BJ (cell line): Measurements from ENCODE around the gene FHL3. TPM values are rescaled to one million over a fixed set of nuclear protein-coding genes. Genes with fewer than 3 reads are reported as not detected.

ENCODE experiments used
- polyA plus RNA-seq: library from polyadenylated mRNA; depleted of rRNA; stranded (reverse); fragments of >200 nt; gene quantifications from 2 replicates; pipeline ENCODE4 v1.2.3, GENCODE V29; 2011; rRNA removed
- small RNA-seq: library from RNA; depleted of rRNA; stranded (forward); fragments of <200 nt; gene quantifications from one replicate; pipeline ENCODE3, GENCODE V24; 2012; ENCODE audit warnings: low replicate concordance, low read depth; ENCODE audit not compliant: insufficient read length

Gene FHL3
- polyA plus RNA-seq, 1 experiment, result 13.0 TPM

Small RNAs within 50 kb of the gene (small RNA-seq; reads per million reads assigned to genes)
- gene RF00017, result not detected
- gene RNU6-510P, result not detected

Other genes starting within 250 kb of the FHL3 start
- gene EPHA10, start 240.4 kb downstream of the FHL3 start, polyA plus RNA-seq, result 0.04 TPM in 1 of 2 replicates, not detected in the other
- 2.5 and 4.0 TPM in 2 replicates for gene MANEAL, start 211.7 kb downstream of the FHL3 start, polyA plus RNA-seq
- gene C1orf122, start 197.7 kb downstream of the FHL3 start, polyA plus RNA-seq, result 30.9 and 34.1 TPM in 2 replicates
- gene YRDC, start 197.3 kb downstream of the FHL3 start, polyA plus RNA-seq, result 15.1 and 19.8 TPM in 2 replicates
- gene MTF1, start 145.9 kb downstream of the FHL3 start, polyA plus RNA-seq, result 6.9 and 7.7 TPM in 2 replicates
- gene INPP5B, start 58.5 kb downstream of the FHL3 start, polyA plus RNA-seq, result 21.0 and 21.9 TPM in 2 replicates
- gene SF3A3, start 15.5 kb downstream of the FHL3 start, polyA plus RNA-seq, result 26.2 and 47.1 TPM in 2 replicates
- 18.3 and 29.6 TPM in 2 replicates for gene UTP11, start 7.2 kb upstream of the FHL3 start, polyA plus RNA-seq
- gene POU3F1, start 41.3 kb upstream of the FHL3 start, polyA plus RNA-seq, result not detected in 2 replicates